Fibroblast of lung (primary cell): ENCODE results near the gene IRF5. TPM values are rescaled to one million over a fixed set of nuclear protein-coding genes. Genes with fewer than 3 reads are reported as not detected.

Experiments used
- DNase-seq, 2 donors: peaks; one replicate each; pipeline versions ENCODE4 v3.0.0 to v3.0.0-alpha.2; 2010; ENCODE audit warnings: low read depth in 2 of 2
- H2AFZ ChIP-seq: 2 replicates; pipeline ENCODE4 v1.5.1; 2012; ENCODE audit warnings: low read length, control low read depth, inconsistent platforms
- H3K27ac ChIP-seq: 2 replicates; pipeline ENCODE4 v1.5.1; 2011; ENCODE audit warnings: low read length, control low read depth; ENCODE audit not compliant: insufficient read depth
- H3K27me3 ChIP-seq: 2 replicates; pipeline ENCODE4 v1.5.1; 2011; ENCODE audit warnings: mild to moderate bottlenecking, low read length; ENCODE audit not compliant: control insufficient read depth, insufficient read depth
- H3K36me3 ChIP-seq: 2 replicates; pipeline ENCODE4 v1.5.1; 2011; ENCODE audit warnings: low read length; ENCODE audit not compliant: control insufficient read depth, insufficient read depth
- H3K4me1 ChIP-seq: 2 replicates; pipeline ENCODE4 v1.5.1; 2011; ENCODE audit warnings: low read length; ENCODE audit not compliant: control insufficient read depth, insufficient read depth; ENCODE audit errors: extremely low read depth
- H3K4me2 ChIP-seq: 2 replicates; pipeline ENCODE4 v1.5.1; 2011; ENCODE audit warnings: low read length, control low read depth; ENCODE audit not compliant: insufficient read depth; ENCODE audit errors: extremely low read depth
- H3K4me3 ChIP-seq, 4 experiments: fragments of 200-600 bp in 1 of 4; sonication (generic) in 1 of 4; replicated peaks in 1 of 4; 2 replicates each; pipeline ENCODE4 v1.5.1; 2011 to 2016; ENCODE audit warnings: low read length in 4 of 4, low read depth in 3 of 4, mild to moderate bottlenecking in 3 of 4, control low read depth in 2 of 4, inconsistent platforms in 1 of 4, mixed read lengths in 1 of 4; ENCODE audit not compliant: insufficient read depth in 1 of 4; ENCODE audit errors: control extremely low read depth in 1 of 4
- H3K79me2 ChIP-seq: 2 replicates; pipeline ENCODE4 v1.5.1; 2012; ENCODE audit warnings: mild to moderate bottlenecking, low read length, inconsistent platforms; ENCODE audit not compliant: control insufficient read depth, insufficient read depth
- H3K9ac ChIP-seq: 2 replicates; pipeline ENCODE4 v1.5.1; 2011; ENCODE audit warnings: mild to moderate bottlenecking, low read length, control low read depth; ENCODE audit not compliant: insufficient read depth
- H3K9me3 ChIP-seq: 2 replicates; pipeline ENCODE4 v1.5.1; 2012; ENCODE audit warnings: low read depth, low read length; ENCODE audit not compliant: control insufficient read depth, insufficient read depth
- H4K20me1 ChIP-seq: 2 replicates; pipeline ENCODE4 v1.5.1; 2011; ENCODE audit warnings: low read length; ENCODE audit not compliant: control insufficient read depth, insufficient read depth; ENCODE audit errors: extremely low read depth
- EZH2 ChIP-seq: IDR thresholded peaks from 2 replicates; pipeline ENCODE4 v1.5.1; 2012; ENCODE audit warnings: low read length, control low read depth, mild to moderate bottlenecking; ENCODE audit errors: missing control alignments
- polyA plus RNA-seq, 2 donors: library from polyadenylated mRNA; depleted of rRNA in 1 of 2; stranded (reverse) in 1 of 2; unstranded in 1 of 2; fragments of >200 nt; gene quantifications; 2 replicates each; pipeline ENCODE4 v1.2.1, GENCODE V29; 2011 to 2012; ENCODE audit warnings: missing spikeins in 1 of 2
- total RNA-seq: library from RNA; depleted of rRNA; stranded (reverse); fragments of >200 nt; gene quantifications from 2 replicates; pipeline ENCODE4 v1.2.1, GENCODE V29; 2014
- TF ChIP-seq, protein P1 (sequence below), 2 donors: IDR thresholded peaks in 1 of 2; conservative IDR thresholded peaks in 1 of 2; 1 replicate in 1 of 2; 2 replicates in 1 of 2; pipeline ENCODE4 v1.5.1; 2011 to 2012; ENCODE audit warnings: low read length in 2 of 2, control low read depth in 1 of 2, inconsistent platforms in 1 of 2, low read depth in 1 of 2, mild to moderate bottlenecking in 1 of 2

Gene IRF5
- total and polyA plus RNA-seq, 2 donors (not counting 1 experiment from before 2014, with no cell fraction given): 0.33 TPM; not detected in 1

GRCh38 chr7:128889121-128889520, 48.6 kb upstream of the IRF5 start:
- no peak overlapping the region for H3K4me3 ChIP-seq
- no peak overlapping the region for H3K27ac ChIP-seq
- no peak overlapping the region for H2AFZ ChIP-seq
- no peak overlapping the region for H3K9ac ChIP-seq
- DNase-seq: no peak
- no peaks in the 10 kb centered on the region for H3K36me3 ChIP-seq
- no peaks in the 10 kb centered on the region for H4K20me1 ChIP-seq
- H3K79me2 ChIP-seq: no peaks in the 10 kb centered on the region
- TF ChIP-seq, protein P1, sequence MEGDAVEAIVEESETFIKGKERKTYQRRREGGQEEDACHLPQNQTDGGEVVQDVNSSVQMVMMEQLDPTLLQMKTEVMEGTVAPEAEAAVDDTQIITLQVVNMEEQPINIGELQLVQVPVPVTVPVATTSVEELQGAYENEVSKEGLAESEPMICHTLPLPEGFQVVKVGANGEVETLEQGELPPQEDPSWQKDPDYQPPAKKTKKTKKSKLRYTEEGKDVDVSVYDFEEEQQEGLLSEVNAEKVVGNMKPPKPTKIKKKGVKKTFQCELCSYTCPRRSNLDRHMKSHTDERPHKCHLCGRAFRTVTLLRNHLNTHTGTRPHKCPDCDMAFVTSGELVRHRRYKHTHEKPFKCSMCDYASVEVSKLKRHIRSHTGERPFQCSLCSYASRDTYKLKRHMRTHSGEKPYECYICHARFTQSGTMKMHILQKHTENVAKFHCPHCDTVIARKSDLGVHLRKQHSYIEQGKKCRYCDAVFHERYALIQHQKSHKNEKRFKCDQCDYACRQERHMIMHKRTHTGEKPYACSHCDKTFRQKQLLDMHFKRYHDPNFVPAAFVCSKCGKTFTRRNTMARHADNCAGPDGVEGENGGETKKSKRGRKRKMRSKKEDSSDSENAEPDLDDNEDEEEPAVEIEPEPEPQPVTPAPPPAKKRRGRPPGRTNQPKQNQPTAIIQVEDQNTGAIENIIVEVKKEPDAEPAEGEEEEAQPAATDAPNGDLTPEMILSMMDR (conservative IDR thresholded peaks at IDR 0.05 in 1 of 2, IDR thresholded peaks at IDR 0.05 in 1 of 2; ENCODE audit: low read depth in 1 of 2, low read length in 2 of 2): no peak
- TF ChIP-seq EZH2: no peak
- H3K4me2 ChIP-seq: no peak overlapping the region
- H3K9me3 ChIP-seq: no peaks in the 10 kb centered on the region
- H3K27me3 ChIP-seq: no peaks in the 10 kb centered on the region
- no peaks in the 10 kb centered on the region for H3K4me1 ChIP-seq

GRCh38 chr7:128890306-128891109, 47.2 kb upstream of the IRF5 start:
- Histone ChIP-seq H2AFZ (no peak overlapping the region), H3K4me2 (no peak overlapping the region), H3K4me1 (no peaks in the 10 kb centered on the region), H3K27ac (no peak overlapping the region), H3K27me3 (no peaks in the 10 kb centered on the region), H3K4me3 (no peak overlapping the region), H3K9me3 (no peaks in the 10 kb centered on the region), H3K79me2 (no peaks in the 10 kb centered on the region), H3K9ac (no peak overlapping the region), H4K20me1 (no peaks in the 10 kb centered on the region), H3K36me3 (no peaks in the 10 kb centered on the region)
- TF ChIP-seq, protein P1 (conservative IDR thresholded peaks at IDR 0.05 in 1 of 2, IDR thresholded peaks at IDR 0.05 in 1 of 2; ENCODE audit: low read depth in 1 of 2, low read length in 2 of 2): no peak
- no peak for TF ChIP-seq EZH2
- DNase-seq: no peak

DNA sequence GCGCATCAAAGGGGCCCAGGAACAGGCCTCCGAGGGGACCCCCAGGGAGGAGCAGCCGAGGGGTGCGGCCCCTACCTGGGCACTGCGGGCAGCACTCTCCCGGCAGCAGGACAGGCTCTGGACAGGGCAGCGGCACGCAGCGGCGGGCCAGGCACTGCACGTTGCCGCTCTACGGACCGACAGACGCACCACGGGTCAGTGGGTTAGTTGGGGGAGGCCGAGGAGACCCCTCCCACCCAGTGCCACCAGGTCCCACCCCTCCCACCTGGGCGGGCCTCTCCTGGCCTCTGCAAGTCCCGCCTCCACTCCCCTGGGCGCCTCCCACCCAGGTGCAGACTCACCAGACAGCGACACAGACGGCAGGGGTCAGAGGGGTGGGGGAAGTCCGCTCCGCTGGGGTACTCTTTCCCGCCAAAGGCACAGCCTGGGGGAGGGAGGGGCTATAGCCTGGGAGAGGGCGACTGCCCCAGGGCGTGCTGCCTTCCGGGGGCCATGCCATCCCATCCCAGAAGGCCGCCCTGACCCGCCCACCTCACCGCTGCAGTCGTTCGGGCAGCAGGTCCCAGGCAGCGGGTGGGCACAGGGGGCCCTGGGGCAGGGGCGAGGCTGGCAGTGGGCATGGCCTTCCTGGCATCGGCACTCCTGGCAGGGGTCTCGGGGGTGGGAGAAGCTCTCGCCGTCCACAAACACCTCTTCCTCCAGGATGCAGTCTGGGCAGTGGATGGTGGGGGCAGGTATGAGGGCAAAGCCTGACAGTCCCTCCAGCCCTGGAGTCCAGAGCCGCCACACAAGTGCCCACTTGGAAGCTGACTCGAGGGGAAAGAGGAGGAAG, 46.4 kb upstream of the IRF5 start:
- no peak for TF ChIP-seq EZH2
- TF ChIP-seq, protein P1 (conservative IDR thresholded peaks at IDR 0.05 in 1 of 2, IDR thresholded peaks at IDR 0.05 in 1 of 2; ENCODE audit: low read depth in 1 of 2, low read length in 2 of 2): no peak
- no peaks in the 10 kb centered on the region for H3K79me2 ChIP-seq
- no peak overlapping the region for H3K4me3 ChIP-seq
- no peak overlapping the region for H2AFZ ChIP-seq
- no peaks in the 10 kb centered on the region for H3K4me1 ChIP-seq
- DNase-seq: no peak
- H4K20me1 ChIP-seq: no peaks in the 10 kb centered on the region
- no peaks in the 10 kb centered on the region for H3K9me3 ChIP-seq
- no peaks in the 10 kb centered on the region for H3K36me3 ChIP-seq
- H3K4me2 ChIP-seq: no peak overlapping the region
- no peaks in the 10 kb centered on the region for H3K27me3 ChIP-seq
- no peak overlapping the region for H3K9ac ChIP-seq
- H3K27ac ChIP-seq: no peak overlapping the region
